Liver (tissue), 9 donors: ENCODE results near the gene USF2. TPM values are rescaled to one million over a fixed set of nuclear protein-coding genes. Genes with fewer than 3 reads are reported as not detected.
A peak's percentile ranks its signal among the peaks of the same experiment; 100 is the strongest.

Experiments
- DNase-seq: peaks from one replicate; pipeline ENCODE4 v3.0.0-alpha.2; 2017; ENCODE audit warnings: low spot score
- H3K27ac ChIP-seq, 2 donors: one replicate each; pipeline ENCODE4 v1.7.0; 2013; ENCODE audit warnings: inconsistent platforms in 2 of 2, low read length in 2 of 2, control low read depth in 1 of 2, low read depth in 1 of 2, mild to moderate bottlenecking in 1 of 2
- H3K27me3 ChIP-seq, 4 donors: one replicate each; pipeline versions ENCODE4 v1.6.1 to v1.7.0; 2013; ENCODE audit warnings: low read length in 3 of 4, inconsistent platforms in 1 of 4, mild to moderate bottlenecking in 1 of 4, moderate library complexity in 1 of 4; ENCODE audit not compliant: control insufficient read depth in 4 of 4, insufficient read depth in 4 of 4
- H3K36me3 ChIP-seq, 4 donors: one replicate each; pipeline versions ENCODE4 v1.6.1 to v1.7.0; 2013; ENCODE audit warnings: low read length in 3 of 4, mild to moderate bottlenecking in 3 of 4, low read depth in 1 of 4, moderate library complexity in 1 of 4; ENCODE audit not compliant: control insufficient read depth in 4 of 4, insufficient read depth in 3 of 4
- H3K4me1 ChIP-seq, 4 donors: one replicate each; pipeline versions ENCODE4 v1.6.1 to v1.7.0; 2013; ENCODE audit warnings: low read length in 3 of 4, mild to moderate bottlenecking in 3 of 4, moderate library complexity in 1 of 4; ENCODE audit not compliant: control insufficient read depth in 4 of 4, insufficient read depth in 4 of 4
- H3K4me3 ChIP-seq, 3 donors: one replicate each; pipeline versions ENCODE4 v1.6.1 to v1.7.0; 2013; ENCODE audit warnings: low read length in 3 of 3, control low read depth in 1 of 3, low read depth in 1 of 3, mild to moderate bottlenecking in 1 of 3
- H3K9ac ChIP-seq, 2 donors: one replicate each; pipeline ENCODE4 v1.7.0; 2013; ENCODE audit warnings: low read length in 2 of 2, mild to moderate bottlenecking in 2 of 2, moderate library complexity in 2 of 2, control low read depth in 1 of 2, low read depth in 1 of 2
- H3K9me3 ChIP-seq, 4 donors: one replicate each; pipeline versions ENCODE4 v1.6.1 to v1.7.0; 2013; ENCODE audit warnings: low read length in 3 of 4; ENCODE audit not compliant: control insufficient read depth in 4 of 4
- CTCF ChIP-seq: fragments of 150-350 bp; IDR thresholded peaks from 2 replicates; pipeline ENCODE4 v1.5.1; 2017; ENCODE audit warnings: improper control_type of control experiment, low read depth, low read length; ENCODE audit not compliant: missing input control
- EGR1 ChIP-seq, 2 donors: IDR thresholded peaks; 2 replicates each; pipeline ENCODE4 v1.6.1; 2016 to 2018; ENCODE audit warnings: antibody characterized with exemption in 2 of 2, low read depth in 2 of 2
- FOXA1 ChIP-seq: IDR thresholded peaks from 2 replicates; pipeline ENCODE4 v1.6.1; 2016; ENCODE audit warnings: antibody characterized with exemption
- FOXA2 ChIP-seq: IDR thresholded peaks from 2 replicates; pipeline ENCODE4 v1.6.1; 2016; ENCODE audit warnings: antibody characterized with exemption
- GABPA ChIP-seq, 2 donors: IDR thresholded peaks in 1 of 2; conservative IDR thresholded peaks in 1 of 2; 2 replicates each; pipeline ENCODE4 v1.6.1; 2016; ENCODE audit warnings: antibody characterized with exemption in 2 of 2, mild to moderate bottlenecking in 1 of 2, moderate library complexity in 1 of 2
- HNF4A ChIP-seq, 2 donors: conservative IDR thresholded peaks; 2 replicates each; pipeline ENCODE4 v1.6.1; 2016; ENCODE audit warnings: antibody characterized with exemption in 2 of 2, mild to moderate bottlenecking in 2 of 2
- HNF4G ChIP-seq: IDR thresholded peaks from 2 replicates; pipeline ENCODE4 v1.6.1; 2016; ENCODE audit warnings: antibody characterized with exemption
- JUND ChIP-seq, 2 donors: IDR thresholded peaks; 2 replicates each; pipeline ENCODE4 v1.6.1; 2016; ENCODE audit warnings: antibody characterized with exemption in 2 of 2
- NR2F2 ChIP-seq: IDR thresholded peaks from 2 replicates; pipeline ENCODE4 v1.6.1; 2016; ENCODE audit warnings: antibody characterized with exemption
- RAD21 ChIP-seq, 2 donors: IDR thresholded peaks; 2 replicates each; pipeline ENCODE4 v1.6.1; 2016; ENCODE audit warnings: antibody characterized with exemption in 2 of 2, mild to moderate bottlenecking in 2 of 2
- REST ChIP-seq: IDR thresholded peaks from 2 replicates; pipeline ENCODE4 v1.6.1; 2016; ENCODE audit warnings: antibody characterized with exemption, mild to moderate bottlenecking
- RXRA ChIP-seq, 2 donors: IDR thresholded peaks; 2 replicates each; pipeline ENCODE4 v1.6.1; 2017 to 2018; ENCODE audit warnings: antibody characterized with exemption in 2 of 2, mild to moderate bottlenecking in 1 of 2
- SP1 ChIP-seq: IDR thresholded peaks from 2 replicates; pipeline ENCODE4 v1.6.1; 2018; ENCODE audit warnings: antibody characterized with exemption, mild to moderate bottlenecking
- TAF1 ChIP-seq: conservative IDR thresholded peaks from 2 replicates; pipeline ENCODE4 v1.6.1; 2016; ENCODE audit warnings: antibody characterized with exemption, mild to moderate bottlenecking
- YY1 ChIP-seq: IDR thresholded peaks from 2 replicates; pipeline ENCODE4 v1.6.1; 2016; ENCODE audit warnings: antibody characterized with exemption, mild to moderate bottlenecking
- WGBS: extraction: QIAGEN DNeasy Blood & Tissue Kit; methylation state at CpG from one replicate; pipeline ENCODE4 v1.1.7; 2013; 5-methylcytosine and 5-hydroxymethylcytosine counted together
- polyA plus RNA-seq, 2 donors: library from polyadenylated mRNA; stranded (reverse) in 1 of 2; unstranded in 1 of 2; fragments of 200-250 nt in 1 of 2; fragments of >200 nt in 1 of 2; fragmentation: Nextera tagmentation in 1 of 2; extraction: Ambion mirVana in 1 of 2; gene quantifications; one replicate each; pipeline versions ENCODE4 v1.2.1 to v1.2.3, GENCODE V29; 2013 to 2015
- total RNA-seq, 2 donors: library from RNA; depleted of rRNA; stranded (reverse); fragments of >200 nt; gene quantifications; one replicate each; pipeline ENCODE4 v1.2.3, GENCODE V29; 2014
- TF ChIP-seq, protein P1 (sequence below): IDR thresholded peaks from 2 replicates; pipeline ENCODE4 v1.6.1; 2016; ENCODE audit warnings: antibody characterized with exemption
- TF ChIP-seq, protein P2 (sequence below): IDR thresholded peaks from 2 replicates; pipeline ENCODE4 v1.6.1; 2016; ENCODE audit warnings: antibody characterized with exemption
- TF ChIP-seq, protein P3 (sequence below): IDR thresholded peaks from 2 replicates; pipeline ENCODE4 v1.6.1; 2016; ENCODE audit warnings: antibody characterized with exemption
- donor health status: healthy.
- donor health status: healthy.
- donor health status: healthy.
- donor health status: healthy.
- donor health status: healthy.

Gene USF2
- total and polyA plus RNA-seq, 4 donors: 22.8 to 85.9 (median 55.9) TPM

DNA sequence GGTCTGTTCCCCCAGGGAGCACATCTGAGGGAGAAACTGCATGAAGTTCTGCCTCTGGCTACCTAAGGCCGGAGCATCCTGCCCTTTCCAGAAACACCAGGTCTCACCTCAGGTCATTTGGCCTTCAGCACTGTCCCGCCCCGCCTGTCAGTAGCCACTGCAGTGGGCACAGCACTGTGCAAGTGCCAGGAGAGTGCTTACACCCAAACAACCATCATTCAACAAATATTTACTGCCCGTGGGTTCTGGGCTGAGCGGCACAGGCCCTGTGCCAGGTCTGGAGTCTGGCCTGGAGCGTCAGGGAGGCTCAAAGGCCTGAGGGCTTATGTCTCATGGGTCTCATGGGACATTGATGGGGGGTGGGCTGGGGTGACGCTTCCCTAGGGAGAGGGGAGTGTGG lies 2.8 kb downstream of the USF2 start:
- Histone ChIP-seq H3K27me3 (no peaks in the 10 kb centered on the region), H3K4me3 (no peak overlapping the region), H3K36me3 (peaks cover 0 to 15% (median 10%) of the 10 kb centered on the region in 4 donors), H3K27ac (peak overlapping the region; percentile 82 to 91), H3K9me3 (no peaks in the 10 kb centered on the region), H3K4me1 (peaks cover 20 to 52% (median 36%) of the 10 kb centered on the region in 4 donors), H3K9ac (peak overlapping the region in 1 of 2 donors; percentile 42)
- no peak for DNase-seq
- TF ChIP-seq, protein P1, sequence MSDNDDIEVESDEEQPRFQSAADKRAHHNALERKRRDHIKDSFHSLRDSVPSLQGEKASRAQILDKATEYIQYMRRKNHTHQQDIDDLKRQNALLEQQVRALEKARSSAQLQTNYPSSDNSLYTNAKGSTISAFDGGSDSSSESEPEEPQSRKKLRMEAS: peak; percentile 56
- TF ChIP-seq FOXA1 (peak; percentile 68), GABPA (IDR thresholded peaks at IDR 0.05 in 1 of 2, conservative IDR thresholded peaks at IDR 0.05 in 1 of 2) (no peak), HNF4A (conservative IDR thresholded peaks at IDR 0.05) (peak; percentile 51 to 70), JUND (IDR thresholded peaks at IDR 0.05) (peak; percentile 10 to 40), SP1 (peak; percentile 82), TAF1 (no peak), HNF4G (peak; percentile 6), RXRA (IDR thresholded peaks at IDR 0.05) (peak; percentile 88 to 96), FOXA2 (peak; percentile 54), EGR1 (IDR thresholded peaks at IDR 0.05; ENCODE audit: low read depth in 2 of 2) (peak in 1 of 2 donors; percentile 35), NR2F2 (peak; percentile 18), REST (peak; percentile 75), CTCF (no peak), YY1 (peak; percentile 79), RAD21 (IDR thresholded peaks at IDR 0.05) (peak in 1 of 2 donors; percentile 61)
- TF ChIP-seq, protein P2, sequence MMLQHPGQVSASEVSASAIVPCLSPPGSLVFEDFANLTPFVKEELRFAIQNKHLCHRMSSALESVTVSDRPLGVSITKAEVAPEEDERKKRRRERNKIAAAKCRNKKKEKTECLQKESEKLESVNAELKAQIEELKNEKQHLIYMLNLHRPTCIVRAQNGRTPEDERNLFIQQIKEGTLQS: no peak
- TF ChIP-seq, protein P3, sequence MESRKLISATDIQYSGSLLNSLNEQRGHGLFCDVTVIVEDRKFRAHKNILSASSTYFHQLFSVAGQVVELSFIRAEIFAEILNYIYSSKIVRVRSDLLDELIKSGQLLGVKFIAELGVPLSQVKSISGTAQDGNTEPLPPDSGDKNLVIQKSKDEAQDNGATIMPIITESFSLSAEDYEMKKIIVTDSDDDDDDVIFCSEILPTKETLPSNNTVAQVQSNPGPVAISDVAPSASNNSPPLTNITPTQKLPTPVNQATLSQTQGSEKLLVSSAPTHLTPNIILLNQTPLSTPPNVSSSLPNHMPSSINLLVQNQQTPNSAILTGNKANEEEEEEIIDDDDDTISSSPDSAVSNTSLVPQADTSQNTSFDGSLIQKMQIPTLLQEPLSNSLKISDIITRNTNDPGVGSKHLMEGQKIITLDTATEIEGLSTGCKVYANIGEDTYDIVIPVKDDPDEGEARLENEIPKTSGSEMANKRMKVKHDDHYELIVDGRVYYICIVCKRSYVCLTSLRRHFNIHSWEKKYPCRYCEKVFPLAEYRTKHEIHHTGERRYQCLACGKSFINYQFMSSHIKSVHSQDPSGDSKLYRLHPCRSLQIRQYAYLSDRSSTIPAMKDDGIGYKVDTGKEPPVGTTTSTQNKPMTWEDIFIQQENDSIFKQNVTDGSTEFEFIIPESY: no peak
- 40% methylated on average over 7 of the region's 7 CpGs for WGBS
